Erythroblast (primary cell): ENCODE results near the gene C11orf52.

Experiments
- GATA1 ChIP-seq: IDR thresholded peaks from 2 replicates; pipeline ENCODE4 v1.6.1; 2011; ENCODE audit warnings: low read depth, mild to moderate bottlenecking, control low read depth, low read length, moderate library complexity
- POLR2A ChIP-seq: IDR thresholded peaks from 2 replicates; pipeline ENCODE4 v1.6.1; 2011; ENCODE audit warnings: mild to moderate bottlenecking, low read length

DNA sequence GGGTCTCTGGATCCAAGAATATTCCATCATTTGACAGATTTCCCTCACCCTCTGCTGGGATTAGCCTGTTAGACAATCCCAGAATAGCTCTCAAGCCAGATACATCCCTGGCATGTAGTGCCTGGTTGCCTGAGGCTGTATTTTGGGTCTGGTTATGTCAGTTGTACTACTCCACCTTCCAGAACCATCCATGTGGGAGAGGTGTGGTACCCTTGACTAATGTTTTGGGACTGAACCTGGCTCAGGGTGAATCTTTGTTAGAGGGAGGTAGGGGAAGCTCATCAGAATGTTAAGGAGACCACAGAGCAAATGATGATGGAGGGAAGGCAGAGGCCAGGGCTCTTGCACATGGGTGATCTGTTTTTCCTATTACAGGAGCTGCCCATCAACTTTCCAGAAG lies 5.2 kb downstream of the C11orf52 start:
- TF ChIP-seq POLR2A, result no peak
- no peak for TF ChIP-seq GATA1
